Measurements from ENCODE around the gene PCSK6.

DNA sequence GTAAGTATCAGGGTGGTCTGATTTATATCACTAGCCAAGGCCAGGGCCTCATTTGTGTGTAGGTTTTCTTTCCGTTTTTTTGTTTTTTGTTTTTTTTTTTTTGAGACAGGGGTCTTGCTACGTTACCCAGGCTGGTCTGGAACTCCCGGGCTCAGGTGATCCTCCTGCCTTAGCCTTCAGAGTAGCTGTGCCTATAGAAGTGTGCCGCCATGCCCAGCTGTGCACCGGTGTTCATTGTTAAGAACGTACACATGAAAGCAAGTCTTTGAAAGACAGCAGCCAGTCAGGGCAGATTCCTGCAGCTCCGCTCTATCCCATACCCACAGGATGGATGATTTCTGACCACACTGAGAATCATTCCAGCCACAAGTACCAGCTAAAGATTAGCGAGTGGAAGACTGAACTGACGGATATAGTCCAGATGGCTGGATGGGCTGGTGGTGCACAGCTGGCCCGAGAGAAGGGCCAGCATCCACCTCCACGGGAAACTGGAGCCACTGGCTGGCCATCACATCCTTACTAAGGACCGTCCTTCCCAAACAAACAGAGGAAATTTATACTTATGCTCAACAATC, 95.4 kb downstream of the PCSK6 start:
- TF ChIP-seq, protein P1, sequence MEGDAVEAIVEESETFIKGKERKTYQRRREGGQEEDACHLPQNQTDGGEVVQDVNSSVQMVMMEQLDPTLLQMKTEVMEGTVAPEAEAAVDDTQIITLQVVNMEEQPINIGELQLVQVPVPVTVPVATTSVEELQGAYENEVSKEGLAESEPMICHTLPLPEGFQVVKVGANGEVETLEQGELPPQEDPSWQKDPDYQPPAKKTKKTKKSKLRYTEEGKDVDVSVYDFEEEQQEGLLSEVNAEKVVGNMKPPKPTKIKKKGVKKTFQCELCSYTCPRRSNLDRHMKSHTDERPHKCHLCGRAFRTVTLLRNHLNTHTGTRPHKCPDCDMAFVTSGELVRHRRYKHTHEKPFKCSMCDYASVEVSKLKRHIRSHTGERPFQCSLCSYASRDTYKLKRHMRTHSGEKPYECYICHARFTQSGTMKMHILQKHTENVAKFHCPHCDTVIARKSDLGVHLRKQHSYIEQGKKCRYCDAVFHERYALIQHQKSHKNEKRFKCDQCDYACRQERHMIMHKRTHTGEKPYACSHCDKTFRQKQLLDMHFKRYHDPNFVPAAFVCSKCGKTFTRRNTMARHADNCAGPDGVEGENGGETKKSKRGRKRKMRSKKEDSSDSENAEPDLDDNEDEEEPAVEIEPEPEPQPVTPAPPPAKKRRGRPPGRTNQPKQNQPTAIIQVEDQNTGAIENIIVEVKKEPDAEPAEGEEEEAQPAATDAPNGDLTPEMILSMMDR (IDR thresholded peaks at IDR 0.05; ENCODE audit: low read depth, low read length, poor library complexity, severe bottlenecking): no peak
- no peak for TF ChIP-seq EZH2phosphoT487 (IDR thresholded peaks at IDR 0.05; ENCODE audit: borderline replicate concordance, low read length)
